Loucy (cell line): ENCODE data around the gene TMEM59L.

Experiments used
- H2AFZ ChIP-seq: fragments of 200-600 bp; sonication (generic); 2 replicates; pipeline ENCODE4 v1.6.0; 2016; ENCODE audit warnings: antibody characterized with exemption, mild to moderate bottlenecking, low read length, moderate library complexity
- H3F3A ChIP-seq: fragments of 200-600 bp; 2 replicates; pipeline ENCODE4 v1.6.0; 2016; ENCODE audit warnings: antibody characterized with exemption, low read depth, mild to moderate bottlenecking
- H3K27me3 ChIP-seq: fragments of 200-600 bp; sonication (generic); 2 replicates; pipeline ENCODE4 v1.6.1; 2014; ENCODE audit warnings: low read length, mild to moderate bottlenecking; ENCODE audit not compliant: insufficient read depth, poor library complexity, severe bottlenecking
- H3K36me3 ChIP-seq: fragments of 200-600 bp; sonication (generic); 2 replicates; pipeline ENCODE4 v1.6.1; 2016; ENCODE audit warnings: low read length; ENCODE audit not compliant: insufficient read depth
- H3K4me1 ChIP-seq: fragments of 200-600 bp; sonication (generic); 2 replicates; pipeline ENCODE4 v1.5.1; 2014; ENCODE audit warnings: low read length, mild to moderate bottlenecking; ENCODE audit not compliant: insufficient read depth, poor library complexity, severe bottlenecking
- H3K4me2 ChIP-seq: fragments of 200-600 bp; sonication (generic); 2 replicates; pipeline ENCODE4 v1.6.0; 2014; ENCODE audit warnings: antibody characterized with exemption, low read length, low read depth, mild to moderate bottlenecking; ENCODE audit not compliant: poor library complexity, severe bottlenecking
- H3K4me3 ChIP-seq: fragments of 200-600 bp; sonication (generic); 2 replicates; pipeline ENCODE4 v1.5.1; 2014; ENCODE audit warnings: low read length, mild to moderate bottlenecking, mixed read lengths; ENCODE audit not compliant: poor library complexity, severe bottlenecking
- H3K79me2 ChIP-seq: fragments of 200-600 bp; sonication (generic); 2 replicates; pipeline ENCODE4 v1.6.1; 2014; ENCODE audit warnings: low read length; ENCODE audit not compliant: insufficient read depth
- H3K9ac ChIP-seq: fragments of 200-600 bp; sonication (generic); 2 replicates; pipeline ENCODE4 v1.6.0; 2014; ENCODE audit warnings: mild to moderate bottlenecking, low read depth, low read length, moderate library complexity; ENCODE audit not compliant: poor library complexity, severe bottlenecking
- H3K9me2 ChIP-seq: fragments of 200-600 bp; sonication (generic); replicated peaks from 2 replicates; pipeline ENCODE4 v1.6.1; 2016; ENCODE audit warnings: low read depth, low read length, mixed read lengths
- H3K9me3 ChIP-seq: fragments of 200-600 bp; sonication (generic); 2 replicates; pipeline ENCODE4 v1.6.1; 2014; ENCODE audit warnings: mild to moderate bottlenecking, antibody characterized with exemption, low read length, low read depth; ENCODE audit not compliant: insufficient read depth
- H4K20me1 ChIP-seq: fragments of 200-600 bp; sonication (generic); 2 replicates; pipeline ENCODE4 v1.6.0; 2014; ENCODE audit warnings: antibody characterized with exemption, low read length, mild to moderate bottlenecking; ENCODE audit not compliant: insufficient read depth, poor library complexity, severe bottlenecking
- CTCF ChIP-seq: fragments of 200-600 bp; sonication (generic); conservative IDR thresholded peaks from 2 replicates; pipeline ENCODE4 v1.5.1; 2014; ENCODE audit warnings: mild to moderate bottlenecking, antibody characterized with exemption, low read length
- EZH2phosphoT487 ChIP-seq: fragments of 200-600 bp; IDR thresholded peaks from 2 replicates; pipeline ENCODE4 v1.6.1; 2018; ENCODE audit warnings: antibody characterized with exemption, mild to moderate bottlenecking, moderate library complexity, borderline replicate concordance

The TMEM59L gene

GRCh38 chr19:18665771-18666202 lies 53.1 kb downstream of the TMEM59L start:
- no peak for TF ChIP-seq EZH2phosphoT487
- TF ChIP-seq CTCF: no peak
- no peaks in the 10 kb centered on the region for H3K9me3 ChIP-seq
- H3K4me3 ChIP-seq: no peak overlapping the region
- H3K27me3 ChIP-seq: no peaks in the 10 kb centered on the region
- H3K36me3 ChIP-seq: peaks cover 25% of the 10 kb centered on the region; the same call in 1 of the 2 replicates
- no peak overlapping the region for H2AFZ ChIP-seq
- no peaks in the 10 kb centered on the region for H3F3A ChIP-seq
- H3K9ac ChIP-seq: no peak overlapping the region
- no peaks in the 10 kb centered on the region for H4K20me1 ChIP-seq
- H3K4me2 ChIP-seq: no peak overlapping the region
- no peaks in the 10 kb centered on the region for H3K4me1 ChIP-seq
- no peaks in the 10 kb centered on the region for H3K9me2 ChIP-seq
- H3K79me2 ChIP-seq: no peaks in the 10 kb centered on the region

- Histone ChIP-seq H3F3A (no peaks in the 10 kb centered on the region), H3K36me3 (peaks cover 25% of the 10 kb centered on the region; the same call in 1 of the 2 replicates), H3K4me3 (no peak overlapping the region), H2AFZ (no peak overlapping the region), H3K4me1 (no peaks in the 10 kb centered on the region), H3K9me3 (no peaks in the 10 kb centered on the region), H3K9ac (no peak overlapping the region), H3K9me2 (no peaks in the 10 kb centered on the region), H3K4me2 (no peak overlapping the region), H3K79me2 (no peaks in the 10 kb centered on the region), H3K27me3 (no peaks in the 10 kb centered on the region), H4K20me1 (no peaks in the 10 kb centered on the region)
- TF ChIP-seq EZH2phosphoT487: no peak
- no peak for TF ChIP-seq CTCF
These were observed 53.6 kb downstream of the TMEM59L start for GRCh38 chr19:18666317-18666716.

- peaks cover 25% of the 10 kb centered on the region; the same call in 1 of the 2 replicates for H3K36me3 ChIP-seq
- no peak overlapping the region for H3K9ac ChIP-seq
- H3K9me2 ChIP-seq: no peaks in the 10 kb centered on the region
- no peak overlapping the region for H3K4me2 ChIP-seq
- no peak overlapping the region for H3K4me3 ChIP-seq
- H4K20me1 ChIP-seq: no peaks in the 10 kb centered on the region
- H3F3A ChIP-seq: no peaks in the 10 kb centered on the region
- no peak for TF ChIP-seq EZH2phosphoT487
- TF ChIP-seq CTCF: no peak
- H3K79me2 ChIP-seq: no peaks in the 10 kb centered on the region
- H3K4me1 ChIP-seq: no peaks in the 10 kb centered on the region
- no peaks in the 10 kb centered on the region for H3K9me3 ChIP-seq
- H2AFZ ChIP-seq: no peak overlapping the region
- no peaks in the 10 kb centered on the region for H3K27me3 ChIP-seq
These were observed 54.1 kb downstream of the TMEM59L start for GRCh38 chr19:18666784-18667183.
